Mesodermal cell (in vitro differentiated cells): ENCODE measurements around the gene ST3GAL4.
"Not testable (repeated sequence)": the region's sequence is repeated elsewhere in the genome, so short reads cannot be mapped to it uniquely, and the experiment has no call there.

ENCODE experiments used
- H3K27ac ChIP-seq: 2 replicates; pipeline ENCODE4 v1.7.0; 2013; ENCODE audit warnings: mild to moderate bottlenecking, low read depth, low read length, moderate library complexity; ENCODE audit not compliant: severe bottlenecking
- H3K36me3 ChIP-seq: 2 replicates; pipeline ENCODE4 v1.7.1; 2013; ENCODE audit warnings: mild to moderate bottlenecking, low read length, moderate library complexity; ENCODE audit not compliant: control insufficient read depth, insufficient read depth
- H3K4me1 ChIP-seq: one replicate; pipeline ENCODE4 v1.7.1; 2013; ENCODE audit warnings: mild to moderate bottlenecking, low read length; ENCODE audit not compliant: insufficient read depth, control insufficient read depth, poor library complexity, severe bottlenecking
- H3K4me3 ChIP-seq: 2 replicates; pipeline ENCODE4 v1.7.0; 2013; ENCODE audit warnings: low read length, control low read depth, mild to moderate bottlenecking; ENCODE audit not compliant: insufficient read depth, poor library complexity, severe bottlenecking; ENCODE audit errors: extremely low read depth
- H3K9me3 ChIP-seq: 2 replicates; pipeline ENCODE4 v1.7.1; 2013; ENCODE audit warnings: mild to moderate bottlenecking, low read length, moderate library complexity; ENCODE audit not compliant: control insufficient read depth
- WGBS, 2 experiments: methylation state at CpG; one replicate each; pipeline ENCODE4 v1.1.5; 2013; ENCODE audit warnings: missing lambda C conversion rate in 2 of 2; ENCODE audit not compliant: insufficient coverage in 2 of 2; 5-methylcytosine and 5-hydroxymethylcytosine counted together

ST3GAL4 gene

GRCh38 chr11:126391970-126392632 is 36.6 kb downstream of the ST3GAL4 start:
- Histone ChIP-seq H3K36me3 (no peaks in the 10 kb centered on the region), H3K9me3 (no peaks in the 10 kb centered on the region), H3K27ac (no peak overlapping the region), H3K4me1 (no peaks in the 10 kb centered on the region), H3K4me3 (no peak overlapping the region)
- 94 to 98% methylated on average over 6 to 7 of the region's 8 CpGs for WGBS, 2 experiments

- H3K36me3 ChIP-seq = no peaks in the 10 kb centered on the region
- H3K27ac ChIP-seq = no peak overlapping the region
- no peaks in the 10 kb centered on the region for H3K4me1 ChIP-seq
- H3K9me3 ChIP-seq = no peaks in the 10 kb centered on the region
- 93 to 94% methylated on average over 3 of the region's 4 CpGs for WGBS, 2 experiments
- H3K4me3 ChIP-seq = no peak overlapping the region
These were observed 37.1 kb downstream of the ST3GAL4 start for GRCh38 chr11:126392633-126393013.

GRCh38 chr11:126393143-126393542 is 37.7 kb downstream of the ST3GAL4 start:
- no peaks in the 10 kb centered on the region for H3K4me1 ChIP-seq
- H3K9me3 ChIP-seq = no peaks in the 10 kb centered on the region
- H3K27ac ChIP-seq = no peak overlapping the region
- WGBS, 2 experiments = 96 to 97% methylated on average over 3 to 5 of the region's 5 CpGs
- H3K36me3 ChIP-seq = no peaks in the 10 kb centered on the region
- no peak overlapping the region for H3K4me3 ChIP-seq

GRCh38 chr11:126394036-126394435 is 38.5 kb downstream of the ST3GAL4 start:
- 93% methylated on average over 3 of the region's 3 CpGs; no CpG with 5 or more reads in 1 of the 2 experiments for whole genome bisulfite sequencing, 2 experiments
- no peak overlapping the region for H3K4me3 ChIP-seq
- H3K36me3 ChIP-seq = no peaks in the 10 kb centered on the region
- H3K9me3 ChIP-seq = no peaks in the 10 kb centered on the region
- no peaks in the 10 kb centered on the region for H3K4me1 ChIP-seq
- no peak overlapping the region for H3K27ac ChIP-seq

- 92 to 95% methylated on average over 2 to 4 of the region's 7 CpGs for WGBS, 2 experiments
- not testable (repeated sequence) for H3K9me3 ChIP-seq, H3K36me3 ChIP-seq, H3K4me1 ChIP-seq, H3K27ac ChIP-seq, H3K4me3 ChIP-seq
These were observed 39.2 kb downstream of the ST3GAL4 start for GRCh38 chr11:126394634-126395072.

GRCh38 chr11:126395784-126396183 is 40.3 kb downstream of the ST3GAL4 start:
- not testable (repeated sequence) for H3K4me1 ChIP-seq, H3K27ac ChIP-seq, H3K4me3 ChIP-seq, H3K36me3 ChIP-seq, H3K9me3 ChIP-seq
- WGBS, 2 experiments = 84% methylated on average over 5 of the region's 13 CpGs; no CpG with 5 or more reads in 1 of the 2 experiments

GRCh38 chr11:126396266-126396665 is 40.8 kb downstream of the ST3GAL4 start:
- not testable (repeated sequence) for H3K4me3 ChIP-seq, H3K36me3 ChIP-seq, H3K27ac ChIP-seq, H3K9me3 ChIP-seq, H3K4me1 ChIP-seq
- 97 to 100% methylated on average over 8 to 11 of the region's 15 CpGs for WGBS, 2 experiments

GRCh38 chr11:126396965-126397364 is 41.5 kb downstream of the ST3GAL4 start:
- Histone ChIP-seq H3K36me3 (no peaks in the 10 kb centered on the region), H3K9me3 (peaks cover 9% of the 10 kb centered on the region), H3K4me1 (no peaks in the 10 kb centered on the region), H3K27ac (no peak overlapping the region), H3K4me3 (no peak overlapping the region)
- WGBS, 2 experiments = no CpG with 5 or more reads among the region's 4 CpGs

- Histone ChIP-seq H3K4me1 (peaks cover 9% of the 10 kb centered on the region), H3K4me3 (no peak overlapping the region), H3K9me3 (peaks cover 9% of the 10 kb centered on the region), H3K36me3 (no peaks in the 10 kb centered on the region), H3K27ac (no peak overlapping the region)
- WGBS, 2 experiments = 88 to 100% methylated on average over 4 of the region's 4 CpGs
These were observed 42.8 kb downstream of the ST3GAL4 start for GRCh38 chr11:126398296-126398695.

GRCh38 chr11:126398721-126399120 is 43.2 kb downstream of the ST3GAL4 start:
- H3K9me3 ChIP-seq = peaks cover 9% of the 10 kb centered on the region
- no peak overlapping the region for H3K4me3 ChIP-seq
- peaks cover 13% of the 10 kb centered on the region for H3K4me1 ChIP-seq
- H3K36me3 ChIP-seq = no peaks in the 10 kb centered on the region
- H3K27ac ChIP-seq = no peak overlapping the region
- WGBS, 2 experiments = 92 to 100% methylated on average over 1 of the region's 1 CpG

- Histone ChIP-seq H3K9me3 (peaks cover 9% of the 10 kb centered on the region), H3K36me3 (no peaks in the 10 kb centered on the region), H3K4me3 (no peak overlapping the region), H3K4me1 (peaks cover 25% of the 10 kb centered on the region), H3K27ac (no peak overlapping the region)
These were observed 44.5 kb downstream of the ST3GAL4 start for GRCh38 chr11:126400019-126400418.
